ENCODE data around the gene CABP1.

CABP1 gene

DNA sequence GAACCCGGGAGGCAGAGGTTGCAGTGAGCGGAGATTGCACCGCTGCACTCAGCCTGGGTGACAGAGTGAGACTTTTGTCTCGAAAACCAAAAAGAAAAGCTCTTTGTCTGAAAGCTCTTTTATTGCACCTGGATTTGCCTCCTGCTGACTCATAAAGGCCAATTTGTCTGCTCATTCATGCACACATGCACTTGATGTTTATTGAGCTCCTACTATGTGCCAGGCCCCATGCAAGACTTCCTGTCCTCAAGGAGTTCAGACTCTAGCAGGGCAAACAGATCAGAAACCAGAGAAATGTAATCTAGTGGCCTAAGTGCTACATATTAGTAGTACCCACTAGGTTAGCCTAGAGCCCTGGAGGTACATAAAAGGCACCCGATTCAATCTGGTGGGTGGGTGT, 30.2 kb downstream of the CABP1 start:
- TF ChIP-seq, protein P1, sequence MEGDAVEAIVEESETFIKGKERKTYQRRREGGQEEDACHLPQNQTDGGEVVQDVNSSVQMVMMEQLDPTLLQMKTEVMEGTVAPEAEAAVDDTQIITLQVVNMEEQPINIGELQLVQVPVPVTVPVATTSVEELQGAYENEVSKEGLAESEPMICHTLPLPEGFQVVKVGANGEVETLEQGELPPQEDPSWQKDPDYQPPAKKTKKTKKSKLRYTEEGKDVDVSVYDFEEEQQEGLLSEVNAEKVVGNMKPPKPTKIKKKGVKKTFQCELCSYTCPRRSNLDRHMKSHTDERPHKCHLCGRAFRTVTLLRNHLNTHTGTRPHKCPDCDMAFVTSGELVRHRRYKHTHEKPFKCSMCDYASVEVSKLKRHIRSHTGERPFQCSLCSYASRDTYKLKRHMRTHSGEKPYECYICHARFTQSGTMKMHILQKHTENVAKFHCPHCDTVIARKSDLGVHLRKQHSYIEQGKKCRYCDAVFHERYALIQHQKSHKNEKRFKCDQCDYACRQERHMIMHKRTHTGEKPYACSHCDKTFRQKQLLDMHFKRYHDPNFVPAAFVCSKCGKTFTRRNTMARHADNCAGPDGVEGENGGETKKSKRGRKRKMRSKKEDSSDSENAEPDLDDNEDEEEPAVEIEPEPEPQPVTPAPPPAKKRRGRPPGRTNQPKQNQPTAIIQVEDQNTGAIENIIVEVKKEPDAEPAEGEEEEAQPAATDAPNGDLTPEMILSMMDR (IDR thresholded peaks at IDR 0.05; ENCODE audit: low read length, missing control alignments), result no peak
- DNase-seq (ENCODE audit: low read depth), result no peak
- no peak overlapping the region for H3K4me3 ChIP-seq (replicated peaks; ENCODE audit: low read depth, low read length)

DNA sequence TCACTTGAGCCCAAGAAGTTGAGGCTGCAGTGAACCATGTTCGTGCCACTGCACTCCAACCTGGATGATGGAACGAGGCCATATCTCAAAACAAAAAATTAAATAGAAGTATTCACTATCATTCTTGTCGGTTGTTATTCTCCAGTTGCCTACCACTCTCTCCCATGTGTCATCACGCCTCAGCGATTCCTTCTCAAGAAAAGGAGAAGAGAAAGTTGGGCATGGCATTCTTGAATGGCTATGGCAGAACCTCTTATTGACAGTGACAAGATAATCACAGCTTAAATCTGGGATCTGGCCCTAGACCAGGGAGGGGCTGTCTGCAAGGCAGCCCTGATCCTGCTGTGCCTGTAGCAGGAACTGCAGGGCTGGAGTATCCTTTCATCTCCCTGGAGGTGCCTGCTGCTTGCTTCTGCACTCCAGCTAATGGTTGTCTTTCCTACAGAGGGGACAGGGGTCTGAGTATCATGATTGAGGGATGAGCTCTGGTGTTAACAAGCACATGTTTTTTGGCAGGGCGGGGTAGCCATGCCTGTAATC, 33.7 kb downstream of the CABP1 start:
- no peak overlapping the region for H3K4me3 ChIP-seq (replicated peaks; ENCODE audit: low read depth, low read length)
- TF ChIP-seq, protein P1 (IDR thresholded peaks at IDR 0.05; ENCODE audit: low read length, missing control alignments), result no peak
- DNase-seq (ENCODE audit: low read depth), result no peak

DNA sequence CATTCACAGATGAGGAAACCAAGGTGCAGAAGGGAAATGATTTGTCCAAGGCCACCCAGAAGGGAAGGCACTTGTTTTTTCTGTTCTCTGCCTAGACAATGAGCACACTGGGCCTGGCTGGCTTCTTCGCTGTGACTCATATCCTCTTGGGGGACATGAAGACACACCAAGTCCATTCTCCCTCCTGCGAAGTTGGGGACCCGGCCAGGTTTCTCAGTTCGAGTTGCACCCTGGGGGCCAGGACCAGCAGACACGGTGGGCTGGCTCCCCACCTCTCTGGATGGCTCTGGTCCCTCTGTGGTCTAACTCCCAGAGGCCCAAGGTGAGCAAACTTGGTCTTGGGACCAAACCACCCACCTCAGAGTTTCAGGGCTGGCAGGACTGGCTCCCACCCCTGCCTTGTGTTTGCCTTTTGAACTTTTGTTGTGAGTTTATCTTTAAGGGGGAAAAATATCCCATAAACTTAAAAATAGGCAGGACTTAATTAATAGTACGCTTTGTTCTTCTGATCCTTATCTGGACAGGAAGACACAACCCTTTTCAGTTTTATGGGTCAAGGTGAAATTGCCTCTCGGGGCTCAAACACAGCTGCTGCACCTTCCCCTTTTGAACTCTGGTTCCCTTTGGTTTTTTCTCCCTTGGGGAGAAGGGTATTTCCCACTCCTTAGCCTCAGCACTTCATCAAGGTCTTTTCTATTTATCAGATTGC, 37.5 kb downstream of the CABP1 start:
- TF ChIP-seq, protein P1 (IDR thresholded peaks at IDR 0.05; ENCODE audit: low read length, missing control alignments), result no peak
- peak; percentile 56 for DNase-seq (ENCODE audit: low read depth)
- H3K4me3 ChIP-seq (replicated peaks; ENCODE audit: low read depth, low read length), result no peak overlapping the region

DNA sequence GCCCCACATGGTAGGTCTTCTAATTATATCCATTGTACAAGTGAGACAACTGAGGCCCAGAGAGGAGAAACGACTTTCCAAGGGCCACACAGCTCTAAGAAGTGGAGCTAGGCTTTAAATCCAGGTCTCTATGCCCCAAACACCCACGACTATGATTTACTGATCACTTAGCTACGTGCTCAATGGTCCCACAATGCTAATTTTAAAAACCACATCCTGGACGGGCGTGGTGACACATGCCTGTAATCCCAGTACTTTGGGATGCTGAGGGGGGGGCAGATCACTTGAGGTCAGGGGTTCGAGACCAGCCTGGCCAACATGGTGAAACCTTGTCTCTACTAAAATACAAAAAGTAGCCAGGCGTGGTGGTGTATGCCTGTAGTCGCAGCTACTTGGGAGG, 38.1 kb downstream of the CABP1 start:
- TF ChIP-seq, protein P1 (IDR thresholded peaks at IDR 0.05; ENCODE audit: low read length, missing control alignments), result no peak
- DNase-seq (ENCODE audit: low read depth), result no peak
- no peak overlapping the region for H3K4me3 ChIP-seq (replicated peaks; ENCODE audit: low read depth, low read length)

DNA sequence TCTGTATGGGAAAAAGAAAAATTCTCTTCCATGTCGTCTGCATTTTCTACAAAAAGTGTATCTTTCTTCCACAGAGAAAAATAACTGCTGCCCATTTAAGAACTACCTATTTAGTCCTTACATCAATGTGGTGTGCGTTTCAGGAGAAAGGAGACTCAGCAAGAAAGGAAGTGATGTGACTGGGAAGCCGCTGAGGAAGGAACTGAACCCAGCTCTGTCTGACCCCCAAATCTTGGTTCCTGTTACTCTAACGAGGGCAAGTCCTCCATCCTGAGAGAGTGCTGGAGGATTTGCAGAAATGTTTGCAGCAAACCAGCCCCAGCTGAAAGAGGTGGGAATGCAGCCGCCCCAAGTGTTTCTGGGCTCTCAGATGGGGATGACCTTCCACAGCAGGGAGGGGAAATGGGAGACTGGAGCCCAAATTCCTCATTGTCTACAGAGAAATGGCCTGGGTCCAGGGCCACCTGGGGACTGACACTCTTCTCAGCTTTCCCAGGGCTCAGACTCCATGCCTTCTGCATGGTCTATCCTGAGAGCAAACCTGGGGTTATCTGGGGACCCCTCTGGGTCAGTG, 39.8 kb downstream of the CABP1 start:
- H3K4me3 ChIP-seq (replicated peaks; ENCODE audit: low read depth, low read length), result no peak overlapping the region

DNA sequence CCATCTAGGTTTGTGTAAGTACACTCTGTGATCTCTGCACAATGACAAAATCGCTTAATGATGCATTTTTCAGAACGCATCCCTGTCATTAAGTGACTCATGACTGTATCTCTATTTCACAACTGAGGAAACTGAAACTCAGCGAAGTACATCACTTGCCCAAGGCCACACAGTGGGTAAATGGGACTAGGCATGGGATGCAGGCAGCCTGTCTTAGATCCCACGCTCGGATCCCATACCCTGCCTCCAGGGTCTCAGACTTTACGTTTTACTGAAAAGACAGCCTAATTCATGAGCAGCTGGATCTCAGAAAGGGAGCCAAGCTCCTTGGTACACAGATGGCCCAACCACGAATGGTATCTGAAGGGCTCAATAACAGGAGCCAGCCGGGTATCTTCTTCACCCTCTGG, 44.1 kb downstream of the CABP1 start:
- TF ChIP-seq, protein P1 (IDR thresholded peaks at IDR 0.05; ENCODE audit: low read length, missing control alignments), result no peak
- DNase-seq (ENCODE audit: low read depth), result peak; percentile 32
- no peak overlapping the region for H3K4me3 ChIP-seq (replicated peaks; ENCODE audit: low read depth, low read length)

More for the DNA sequence above, 39.8 kb downstream of the CABP1 start:
- TF ChIP-seq, protein P1 (IDR thresholded peaks at IDR 0.05; ENCODE audit: low read length, missing control alignments), result no peak
- DNase-seq (ENCODE audit: low read depth), result no peak
